ENCODE measurements around the gene CD300LB.
"Not testable (repeated sequence)": the region's sequence is repeated elsewhere in the genome, so short reads cannot be mapped to it uniquely, and the experiment has no call there.

Gene CD300LB

GRCh38 chr17:74525781-74526288, 5.4 kb downstream of the CD300LB start:
- peak; percentile 12 for DNase-seq (ENCODE audit: low spot score)

GRCh38 chr17:74525465-74525725, 5.9 kb downstream of the CD300LB start:
- no peak for DNase-seq (ENCODE audit: low spot score)

- peak; percentile 24 for DNase-seq (ENCODE audit: low spot score)
Observed at GRCh38 chr17:74524653-74525464, 6.4 kb downstream of the CD300LB start.

- DNase-seq (ENCODE audit: low spot score), result peak; percentile 25
Observed at GRCh38 chr17:74523308-74523707, 8.0 kb downstream of the CD300LB start.

- peak; percentile 26 for DNase-seq (ENCODE audit: low spot score)
Observed at GRCh38 chr17:74522381-74523105, 8.7 kb downstream of the CD300LB start.

- DNase-seq (ENCODE audit: low spot score), result peak; percentile 33
Observed at GRCh38 chr17:74521701-74522201, 9.5 kb downstream of the CD300LB start.

- DNase-seq (ENCODE audit: low spot score), result peak; percentile 35
Observed at GRCh38 chr17:74520790-74521480, 10.3 kb downstream of the CD300LB start.

- DNase-seq (ENCODE audit: low spot score), result peak; percentile 22
Observed at GRCh38 chr17:74520016-74520434, 11.2 kb downstream of the CD300LB start.

- not testable (repeated sequence) for DNase-seq (ENCODE audit: low spot score)
Observed at GRCh38 chr17:74518413-74518981, 12.8 kb downstream of the CD300LB start.

GRCh38 chr17:74516561-74517328, 14.5 kb downstream of the CD300LB start:
- DNase-seq (ENCODE audit: low spot score), result no peak

- DNase-seq (ENCODE audit: low spot score), result no peak
Observed at GRCh38 chr17:74515941-74516340, 15.3 kb downstream of the CD300LB start.

GRCh38 chr17:74514632-74515334, 16.5 kb downstream of the CD300LB start:
- peak; percentile 32 for DNase-seq (ENCODE audit: low spot score)

- peak; percentile 31 for DNase-seq (ENCODE audit: low spot score)
Observed at GRCh38 chr17:74513987-74514631, 17.2 kb downstream of the CD300LB start.

- no peak for DNase-seq (ENCODE audit: low spot score)
Observed at GRCh38 chr17:74512624-74513091, 18.6 kb downstream of the CD300LB start.

- no peak for DNase-seq (ENCODE audit: low spot score)
Observed at GRCh38 chr17:74512036-74512435, 19.2 kb downstream of the CD300LB start.

- DNase-seq (ENCODE audit: low spot score), result no peak
Observed at GRCh38 chr17:74508156-74508555, 23.1 kb downstream of the CD300LB start.

- DNase-seq (ENCODE audit: low spot score), result not testable (repeated sequence)
Observed at GRCh38 chr17:74503949-74504348, 27.3 kb downstream of the CD300LB start.

- no peak for DNase-seq (ENCODE audit: low spot score)
Observed at GRCh38 chr17:74502861-74503260, 28.4 kb downstream of the CD300LB start.

GRCh38 chr17:74499992-74500391, 31.3 kb downstream of the CD300LB start:
- DNase-seq (ENCODE audit: low spot score), result no peak

- DNase-seq (ENCODE audit: low spot score), result peak; percentile 14
Observed at GRCh38 chr17:74497471-74497870, 33.8 kb downstream of the CD300LB start.

Measured in D341Med (cell line).